Neural cell (in vitro differentiated cells): ENCODE data around the gene KCNIP4. TPM values are rescaled to one million over a fixed set of nuclear protein-coding genes. Genes with fewer than 3 reads are reported as not detected.

Source experiments
- H2AFZ ChIP-seq: fragments of 200-600, 300-800 bp; sonication (generic), shearing (Covaris generic); 2 replicates; pipeline ENCODE4 v1.6.0; 2014; ENCODE audit warnings: low read depth, mild to moderate bottlenecking, antibody characterized with exemption, low read length, moderate library complexity
- H3F3A ChIP-seq: fragments of 200-600 bp; shearing (Covaris generic); 2 replicates; pipeline ENCODE4 v1.6.1; 2016; ENCODE audit warnings: mild to moderate bottlenecking, moderate library complexity, mixed read lengths, antibody characterized with exemption, low read length; ENCODE audit not compliant: insufficient read depth, poor library complexity, severe bottlenecking
- H3K27ac ChIP-seq: fragments of 200-600, 300-800 bp; sonication (generic), shearing (Covaris generic); 2 replicates; pipeline ENCODE4 v1.5.1; 2014; ENCODE audit warnings: mild to moderate bottlenecking, low read length, moderate library complexity
- H3K27me3 ChIP-seq: fragments of 300-800, 200-600 bp; sonication (generic), shearing (Covaris generic); 2 replicates; pipeline ENCODE4 v1.6.0; 2014; ENCODE audit warnings: mild to moderate bottlenecking, low read depth, low read length, moderate library complexity; ENCODE audit not compliant: insufficient read depth
- H3K36me3 ChIP-seq: fragments of 300-800, 200-600 bp; sonication (generic), shearing (Covaris generic); 2 replicates; pipeline ENCODE4 v1.5.1; 2014; ENCODE audit warnings: mild to moderate bottlenecking, antibody characterized with exemption, low read length, moderate library complexity; ENCODE audit not compliant: insufficient read depth
- H3K4me2 ChIP-seq: fragments of 300-800, 200-600 bp; sonication (generic), shearing (Covaris generic); 2 replicates; pipeline ENCODE4 v1.6.0; 2014; ENCODE audit warnings: mild to moderate bottlenecking, low read length
- H3K4me3 ChIP-seq: fragments of 300-800, 200-600 bp; sonication (generic), shearing (Covaris generic); 2 replicates; pipeline ENCODE4 v1.5.1; 2014; ENCODE audit warnings: mild to moderate bottlenecking, low read length, moderate library complexity
- H3K79me2 ChIP-seq: fragments of 200-600 bp; shearing (Covaris generic); replicated peaks from 2 replicates; pipeline ENCODE4 v1.6.0; 2014; ENCODE audit warnings: mild to moderate bottlenecking, low read length, moderate library complexity; ENCODE audit not compliant: insufficient read depth
- H3K9ac ChIP-seq: fragments of 300-800, 200-600 bp; sonication (generic), shearing (Covaris generic); 2 replicates; pipeline ENCODE4 v1.6.1; 2016; ENCODE audit warnings: mild to moderate bottlenecking, low read length, mixed read lengths
- H3K9me2 ChIP-seq: fragments of 200-600 bp; shearing (Covaris generic); 2 replicates; pipeline ENCODE4 v1.6.1; 2016; ENCODE audit warnings: mild to moderate bottlenecking, low read length, mixed read lengths; ENCODE audit not compliant: insufficient read depth
- H3K9me3 ChIP-seq: fragments of 200-600, 300-800 bp; sonication (generic), shearing (Covaris generic); 2 replicates; pipeline ENCODE4 v1.6.1; 2016; ENCODE audit warnings: mild to moderate bottlenecking, mixed run types, low read length, moderate library complexity, mixed read lengths
- H4K20me1 ChIP-seq: fragments of 200-600 bp; shearing (Covaris generic); 2 replicates; pipeline ENCODE4 v1.6.1; 2016; ENCODE audit warnings: mild to moderate bottlenecking, mixed run types; ENCODE audit not compliant: insufficient read depth
- CTCF ChIP-seq: fragments of 450-650 bp; IDR thresholded peaks from 2 replicates; pipeline ENCODE4 v1.5.1; 2014; ENCODE audit warnings: antibody characterized with exemption, mild to moderate bottlenecking, moderate library complexity; ENCODE audit not compliant: poor library complexity, severe bottlenecking
- EP300 ChIP-seq: fragments of 450-650 bp; conservative IDR thresholded peaks from 2 replicates; pipeline ENCODE4 v1.6.1; 2014; ENCODE audit warnings: antibody characterized with exemption, mild to moderate bottlenecking, moderate library complexity; ENCODE audit not compliant: poor library complexity, severe bottlenecking
- EZH2 ChIP-seq: fragments of 200-600, 300-800 bp; shearing (Covaris generic), sonication (generic); IDR thresholded peaks from 2 replicates; pipeline ENCODE4 v1.6.1; 2014; ENCODE audit warnings: antibody characterized with exemption, low read length, borderline replicate concordance, mild to moderate bottlenecking; ENCODE audit not compliant: insufficient read depth, poor library complexity, severe bottlenecking
- MXI1 ChIP-seq: fragments of 450-650 bp; conservative IDR thresholded peaks from 2 replicates; pipeline ENCODE4 v1.6.1; 2014; ENCODE audit warnings: antibody characterized with exemption, mild to moderate bottlenecking; ENCODE audit not compliant: poor library complexity, severe bottlenecking
- POLR2AphosphoS5 ChIP-seq: IDR thresholded peaks from 2 replicates; pipeline ENCODE4 v1.6.1; 2012
- RAD21 ChIP-seq: fragments of 450-650 bp; conservative IDR thresholded peaks from 2 replicates; pipeline ENCODE4 v1.6.1; 2014; ENCODE audit warnings: antibody characterized with exemption, mild to moderate bottlenecking, moderate library complexity
- REST ChIP-seq: IDR thresholded peaks from 2 replicates; pipeline ENCODE4 v1.6.1; 2012; ENCODE audit warnings: borderline replicate concordance
- SMC3 ChIP-seq: fragments of 450-650 bp; conservative IDR thresholded peaks from 2 replicates; pipeline ENCODE4 v1.6.1; 2014; ENCODE audit warnings: antibody characterized with exemption, mild to moderate bottlenecking, moderate library complexity; ENCODE audit not compliant: poor library complexity
- TAF1 ChIP-seq: IDR thresholded peaks from 2 replicates; pipeline ENCODE4 v1.6.1; 2012; ENCODE audit warnings: low read depth
- polyA plus RNA-seq: library from polyadenylated mRNA; depleted of rRNA; stranded (reverse); fragments of >200 nt; gene quantifications from 2 replicates; pipeline ENCODE4 v1.2.3, GENCODE V29; 2014

The KCNIP4 gene
- polyA plus RNA-seq, 1 donor from 2014 or later: 22.8 TPM

- Histone ChIP-seq H3F3A (no peaks in the 10 kb centered on the region), H3K9me2 (no peaks in the 10 kb centered on the region), H3K27ac (no peak overlapping the region), H3K4me2 (no peak overlapping the region), H4K20me1 (no peaks in the 10 kb centered on the region), H3K4me3 (no peak overlapping the region), H2AFZ (no peak overlapping the region), H3K9ac (no peak overlapping the region), H3K36me3 (no peaks in the 10 kb centered on the region), H3K9me3 (no peaks in the 10 kb centered on the region), H3K79me2 (no peaks in the 10 kb centered on the region), H3K27me3 (peaks cover 14% of the 10 kb centered on the region)
- TF ChIP-seq RAD21 (no peak), EZH2 (no peak), MXI1 (no peak), CTCF (no peak), SMC3 (no peak), REST (no peak), TAF1 (no peak), EP300 (no peak), POLR2AphosphoS5 (no peak)
Observed at GRCh38 chr4:20987191-20987590, 961.4 kb downstream of the KCNIP4 start.

- H3K9me2 ChIP-seq: no peaks in the 10 kb centered on the region
- H3K27ac ChIP-seq: no peak overlapping the region
- H3K79me2 ChIP-seq: no peaks in the 10 kb centered on the region
- no peak overlapping the region for H3K9ac ChIP-seq
- H3K4me2 ChIP-seq: no peak overlapping the region
- peaks cover 14% of the 10 kb centered on the region for H3K27me3 ChIP-seq
- no peak overlapping the region for H2AFZ ChIP-seq
- no peaks in the 10 kb centered on the region for H3K9me3 ChIP-seq
- H4K20me1 ChIP-seq: no peaks in the 10 kb centered on the region
- TF ChIP-seq MXI1: no peak
- TF ChIP-seq SMC3: no peak
- no peak for TF ChIP-seq EP300
- peak overlapping the region; percentile 66 for H3K4me3 ChIP-seq
- H3F3A ChIP-seq: no peaks in the 10 kb centered on the region
- H3K36me3 ChIP-seq: no peaks in the 10 kb centered on the region
Observed at GRCh38 chr4:20984576-20984836, 964.1 kb downstream of the KCNIP4 start.
